GM23338 (cell line): Measurements from ENCODE around the gene RAB11FIP4. TPM values are rescaled to one million over a fixed set of nuclear protein-coding genes. Genes with fewer than 3 reads are reported as not detected.

Experiments used
- ATAC-seq: fragments of 200-7000 bp; cut with Tn5 transposase; 3 replicates; pipeline ENCODE4 v1.9.1; 2020
- DNase-seq: peaks from one replicate; pipeline ENCODE4 v3.0.0-alpha.2; 2015; ENCODE audit warnings: low spot score
- H2AFZ ChIP-seq: fragments of 200-600 bp; sonication (generic); 2 replicates; pipeline ENCODE4 v1.8.0; 2016; ENCODE audit warnings: antibody characterized with exemption, mild to moderate bottlenecking, moderate library complexity
- H3F3A ChIP-seq: fragments of 200-600 bp; sonication (generic); replicated peaks from 2 replicates; pipeline ENCODE4 v1.8.0; 2017; ENCODE audit warnings: antibody characterized with exemption, mixed run types, low read depth
- H3K27ac ChIP-seq: fragments of 200-600 bp; sonication (generic); 2 replicates; pipeline ENCODE4 v1.6.1; 2016; ENCODE audit warnings: low read depth
- H3K27me3 ChIP-seq: fragments of 200-600 bp; sonication (generic); 2 replicates; pipeline ENCODE4 v1.8.0; 2016; ENCODE audit warnings: mild to moderate bottlenecking, mixed run types, moderate library complexity; ENCODE audit not compliant: insufficient read depth
- H3K36me3 ChIP-seq: fragments of 200-600 bp; sonication (generic); 2 replicates; pipeline ENCODE4 v1.8.0; 2016; ENCODE audit warnings: mild to moderate bottlenecking; ENCODE audit not compliant: insufficient read depth
- H3K4me1 ChIP-seq: fragments of 200-600 bp; sonication (generic); 2 replicates; pipeline ENCODE4 v1.8.0; 2016; ENCODE audit warnings: mild to moderate bottlenecking, moderate library complexity; ENCODE audit not compliant: insufficient read depth
- H3K4me2 ChIP-seq: fragments of 200-600 bp; sonication (generic); 2 replicates; pipeline ENCODE4 v1.7.1; 2017; ENCODE audit warnings: mixed run types
- H3K4me3 ChIP-seq: fragments of 200-600 bp; sonication (generic); 2 replicates; pipeline ENCODE4 v1.6.1; 2016; ENCODE audit warnings: mixed run types
- H3K79me2 ChIP-seq: fragments of 200-600 bp; sonication (generic); replicated peaks from 2 replicates; pipeline ENCODE4 v1.8.0; 2017; ENCODE audit warnings: mild to moderate bottlenecking; ENCODE audit not compliant: insufficient read depth
- H3K9me2 ChIP-seq: fragments of 200-600 bp; sonication (generic); 2 replicates; pipeline ENCODE4 v1.8.0; 2017; ENCODE audit not compliant: insufficient read depth
- H4K20me1 ChIP-seq: fragments of 200-600 bp; sonication (generic); replicated peaks from 2 replicates; pipeline ENCODE4 v1.8.0; 2017; ENCODE audit warnings: mild to moderate bottlenecking; ENCODE audit not compliant: insufficient read depth
- H3K27ac Mint-ChIP-seq: 2 replicates; pipeline ENCODE4 v1.8.0; 2020; ENCODE audit warnings: inconsistent platforms, mild to moderate bottlenecking, moderate library complexity, mixed read lengths
- H3K27me3 Mint-ChIP-seq: 3 replicates; pipeline ENCODE4 v1.8.0; 2022; ENCODE audit warnings: low read depth, mild to moderate bottlenecking, moderate library complexity, mixed read lengths, inconsistent platforms; ENCODE audit not compliant: insufficient read depth, poor library complexity
- H3K36me3 Mint-ChIP-seq: 3 replicates; pipeline ENCODE4 v1.8.0; 2021; ENCODE audit warnings: low read depth, mild to moderate bottlenecking, inconsistent platforms, moderate library complexity, mixed read lengths
- H3K4me1 Mint-ChIP-seq: 3 replicates; pipeline ENCODE4 v1.8.0; 2020; ENCODE audit warnings: mild to moderate bottlenecking, inconsistent platforms, mixed read lengths
- H3K4me3 Mint-ChIP-seq: 3 replicates; pipeline ENCODE4 v1.8.0; 2021; ENCODE audit warnings: moderate library complexity, mild to moderate bottlenecking, inconsistent platforms, mixed read lengths
- H3K9me3 Mint-ChIP-seq: 3 replicates; pipeline ENCODE4 v1.8.0; 2020; ENCODE audit warnings: moderate library complexity, mild to moderate bottlenecking, inconsistent platforms, mixed read lengths
- CREB1 ChIP-seq: fragments of 250-450 bp; sonication (Bioruptor Pico); IDR thresholded peaks from 2 replicates; pipeline ENCODE4 v1.5.0; 2020; ENCODE audit warnings: low read depth, mild to moderate bottlenecking, moderate library complexity
- CTCF ChIP-seq, 2 experiments: fragments of 200-600 bp in 1 of 2; sonication (generic) in 1 of 2; conservative IDR thresholded peaks; 2 replicates each; pipeline versions ENCODE4 v1.5.1 to v1.6.1; 2016 to 2017; ENCODE audit warnings: antibody characterized with exemption in 2 of 2, low read depth in 2 of 2, mild to moderate bottlenecking in 2 of 2, moderate library complexity in 1 of 2
- ETS1 ChIP-seq: IDR thresholded peaks from 2 replicates; pipeline ENCODE4 v1.6.1; 2016; ENCODE audit warnings: antibody characterized with exemption
- EZH2 ChIP-seq: fragments of 200-600 bp; sonication (generic); IDR thresholded peaks from one replicate; pipeline ENCODE4 v1.8.0; 2017; ENCODE audit warnings: antibody characterized with exemption, mild to moderate bottlenecking, low read depth; ENCODE audit not compliant: unreplicated experiment
- NANOG ChIP-seq: IDR thresholded peaks from 2 replicates; pipeline ENCODE4 v1.6.1; 2016; ENCODE audit warnings: antibody characterized with exemption, borderline replicate concordance
- REST ChIP-seq: IDR thresholded peaks from one replicate; pipeline ENCODE4 v1.6.1; 2018; ENCODE audit warnings: antibody characterized with exemption; ENCODE audit not compliant: unreplicated experiment
- STAT1 ChIP-seq: IDR thresholded peaks from one replicate; pipeline ENCODE4 v1.6.1; 2016; ENCODE audit warnings: antibody characterized with exemption; ENCODE audit not compliant: unreplicated experiment
- ZNF114 ChIP-seq: fragments of 250-450 bp; sonication (Bioruptor Pico); IDR thresholded peaks from 2 replicates; pipeline ENCODE4 v1.5.0; 2020; ENCODE audit warnings: mild to moderate bottlenecking, moderate library complexity
- ZNF331 ChIP-seq: fragments of 250-450 bp; sonication (Bioruptor Pico); IDR thresholded peaks from 2 replicates; pipeline ENCODE4 v1.5.0; 2020; ENCODE audit warnings: low read depth, mild to moderate bottlenecking, moderate library complexity
- polyA plus RNA-seq: library from polyadenylated mRNA; unstranded; fragments of >200 nt; fragmentation: Nextera tagmentation; extraction: Ambion mirVana; gene quantifications from 2 replicates; pipeline ENCODE4 v1.2.1, GENCODE V29; 2016
- total RNA-seq: library from RNA; depleted of rRNA; stranded (reverse); fragments of >200 nt; shearing (Covaris generic); gene quantifications from 2 replicates; pipeline ENCODE4 v1.2.3, GENCODE V29; 2014

Gene RAB11FIP4
- total and polyA plus RNA-seq, 2 experiments from 2014 or later = 26.0 to 65.6 TPM

- TF ChIP-seq STAT1 (no peak), CTCF (conservative IDR thresholded peaks at IDR 0.05; ENCODE audit: low read depth in 2 of 2) (no peak), REST (no peak)
These were observed 87.6 kb downstream of the RAB11FIP4 start (continued) for GRCh38 chr17:31479062-31479408.

- Histone ChIP-seq H3K27ac (no peak overlapping the region), H3K4me3 (no peak overlapping the region), H3K36me3 (no peaks in the 10 kb centered on the region), H4K20me1 (no peaks in the 10 kb centered on the region), H3K4me2 (no peak overlapping the region), H2AFZ (no peak overlapping the region), H3K4me1 (no peaks in the 10 kb centered on the region), H3F3A (no peaks in the 10 kb centered on the region), H3K9me2 (no peaks in the 10 kb centered on the region), H3K79me2 (no peaks in the 10 kb centered on the region), H3K27me3 (no peaks in the 10 kb centered on the region)
- ATAC-seq (no peak), DNase-seq (no peak)
- peaks cover 2% of the 10 kb centered on the region for H3K27me3 Mint-ChIP-seq
- peaks cover 6% of the 10 kb centered on the region for H3K4me1 Mint-ChIP-seq
- H3K36me3 Mint-ChIP-seq = no peaks in the 10 kb centered on the region
- H3K9me3 Mint-ChIP-seq = no peaks in the 10 kb centered on the region
- no peak overlapping the region for H3K4me3 Mint-ChIP-seq
- H3K27ac Mint-ChIP-seq = no peak overlapping the region
- TF ChIP-seq REST = no peak
- TF ChIP-seq NANOG = no peak
- TF ChIP-seq CREB1 (CRISPR knock-in tag) = no peak
- no peak for TF ChIP-seq EZH2
- TF ChIP-seq CTCF (conservative IDR thresholded peaks at IDR 0.05; ENCODE audit: low read depth in 2 of 2) = no peak
- no peak for TF ChIP-seq ZNF114 (CRISPR knock-in tag)
- no peak for TF ChIP-seq STAT1
- no peak for TF ChIP-seq ETS1
- no peak for TF ChIP-seq ZNF331 (CRISPR knock-in tag)
These were observed 88.0 kb downstream of the RAB11FIP4 start for GRCh38 chr17:31479524-31479923.
